Measurements from ENCODE around the gene XYLT1.
"Not testable (repeated sequence)": the region's sequence is repeated elsewhere in the genome, so short reads cannot be mapped to it uniquely, and the experiment has no call there.

The XYLT1 gene

GRCh38 chr16:17470908-17471718, at the start of gene XYLT1:
TSS of gene XYLT1 (minus strand) at chr16:17470960. CDS start at chr16:17470796, 164 bp downstream.
- peak; percentile 54 for DNase-seq

- DNase-seq = no peak
These were observed 49.4 kb upstream of the XYLT1 start for GRCh38 chr16:17520111-17520510.

- no peak for DNase-seq
These were observed 48.6 kb upstream of the XYLT1 start for GRCh38 chr16:17519101-17519955.

- DNase-seq = no peak
These were observed 47.7 kb upstream of the XYLT1 start for GRCh38 chr16:17518441-17518840.

GRCh38 chr16:17515421-17516210, 44.9 kb upstream of the XYLT1 start:
- no peak for DNase-seq

- DNase-seq = no peak
These were observed 42.0 kb upstream of the XYLT1 start for GRCh38 chr16:17512636-17513220.

GRCh38 chr16:17511340-17511739, 40.6 kb upstream of the XYLT1 start:
- DNase-seq = no peak

GRCh38 chr16:17510567-17510966, 39.8 kb upstream of the XYLT1 start:
- no peak for DNase-seq

GRCh38 chr16:17509194-17509593, 38.4 kb upstream of the XYLT1 start:
- no peak for DNase-seq

GRCh38 chr16:17508303-17508702, 37.5 kb upstream of the XYLT1 start:
- DNase-seq = no peak

- not testable (repeated sequence) for DNase-seq
These were observed 36.8 kb upstream of the XYLT1 start for GRCh38 chr16:17507516-17507915.

- not testable (repeated sequence) for DNase-seq
These were observed 35.1 kb upstream of the XYLT1 start for GRCh38 chr16:17505828-17506227.

GRCh38 chr16:17504050-17504449, 33.3 kb upstream of the XYLT1 start:
- no peak for DNase-seq

GRCh38 chr16:17503331-17503730, 32.6 kb upstream of the XYLT1 start:
- no peak for DNase-seq

- DNase-seq = no peak
These were observed 30.6 kb upstream of the XYLT1 start for GRCh38 chr16:17501321-17501720.

GRCh38 chr16:17499223-17499902, 28.6 kb upstream of the XYLT1 start:
- DNase-seq = no peak

GRCh38 chr16:17497648-17498047, 26.9 kb upstream of the XYLT1 start:
- DNase-seq = no peak

GRCh38 chr16:17496891-17497290, 26.1 kb upstream of the XYLT1 start:
- no peak for DNase-seq

GRCh38 chr16:17493012-17493411, 22.3 kb upstream of the XYLT1 start:
- no peak for DNase-seq

GRCh38 chr16:17491140-17491662, 20.4 kb upstream of the XYLT1 start:
- no peak for DNase-seq

GRCh38 chr16:17488506-17488905, 17.7 kb upstream of the XYLT1 start:
- DNase-seq = no peak

- peak; percentile 71 for DNase-seq
These were observed 12.6 kb upstream of the XYLT1 start for GRCh38 chr16:17483351-17483750.

All from NCI-H510A treated with DMSO at 0.1 percent for 48 hours (cell line).